Neural crest cell (in vitro differentiated cells): ENCODE data around the gene ERF. TPM values are rescaled to one million over a fixed set of nuclear protein-coding genes. Genes with fewer than 3 reads are reported as not detected.

Experiments
- DNase-seq: peaks from one replicate; pipeline ENCODE4 v3.0.0; 2021; ENCODE audit warnings: low read depth, mixed read lengths, low spot score
- H3K27ac Mint-ChIP-seq: one replicate; pipeline ENCODE4 v1.8.0; 2021; ENCODE audit warnings: mild to moderate bottlenecking, mixed read lengths; ENCODE audit not compliant: unreplicated experiment
- H3K27me3 Mint-ChIP-seq: 2 replicates; pipeline ENCODE4 v1.8.0; 2021; ENCODE audit warnings: low read depth, mild to moderate bottlenecking, mixed read lengths
- H3K36me3 Mint-ChIP-seq: 2 replicates; pipeline ENCODE4 v1.8.0; 2021; ENCODE audit warnings: low read depth, mild to moderate bottlenecking, mixed read lengths
- H3K4me1 Mint-ChIP-seq: 2 replicates; pipeline ENCODE4 v1.8.0; 2021; ENCODE audit warnings: mixed read lengths
- H3K4me3 Mint-ChIP-seq: one replicate; pipeline ENCODE4 v1.8.0; 2021; ENCODE audit warnings: mild to moderate bottlenecking, mixed read lengths
- H3K9me3 Mint-ChIP-seq: 2 replicates; pipeline ENCODE4 v1.8.0; 2021; ENCODE audit warnings: mixed read lengths
- CTCF ChIP-seq: fragments of 200-600 bp; sonication (generic); conservative IDR thresholded peaks from 2 replicates; pipeline ENCODE4 v1.5.0; 2021; ENCODE audit warnings: antibody characterized with exemption, mild to moderate bottlenecking
- total RNA-seq: library from RNA; stranded (reverse); gene quantifications from 2 replicates; pipeline ENCODE4 v1.2.1, GENCODE V29; 2021

ERF gene
- total RNA-seq, 1 donor from 2014 or later = 102 TPM

DNA sequence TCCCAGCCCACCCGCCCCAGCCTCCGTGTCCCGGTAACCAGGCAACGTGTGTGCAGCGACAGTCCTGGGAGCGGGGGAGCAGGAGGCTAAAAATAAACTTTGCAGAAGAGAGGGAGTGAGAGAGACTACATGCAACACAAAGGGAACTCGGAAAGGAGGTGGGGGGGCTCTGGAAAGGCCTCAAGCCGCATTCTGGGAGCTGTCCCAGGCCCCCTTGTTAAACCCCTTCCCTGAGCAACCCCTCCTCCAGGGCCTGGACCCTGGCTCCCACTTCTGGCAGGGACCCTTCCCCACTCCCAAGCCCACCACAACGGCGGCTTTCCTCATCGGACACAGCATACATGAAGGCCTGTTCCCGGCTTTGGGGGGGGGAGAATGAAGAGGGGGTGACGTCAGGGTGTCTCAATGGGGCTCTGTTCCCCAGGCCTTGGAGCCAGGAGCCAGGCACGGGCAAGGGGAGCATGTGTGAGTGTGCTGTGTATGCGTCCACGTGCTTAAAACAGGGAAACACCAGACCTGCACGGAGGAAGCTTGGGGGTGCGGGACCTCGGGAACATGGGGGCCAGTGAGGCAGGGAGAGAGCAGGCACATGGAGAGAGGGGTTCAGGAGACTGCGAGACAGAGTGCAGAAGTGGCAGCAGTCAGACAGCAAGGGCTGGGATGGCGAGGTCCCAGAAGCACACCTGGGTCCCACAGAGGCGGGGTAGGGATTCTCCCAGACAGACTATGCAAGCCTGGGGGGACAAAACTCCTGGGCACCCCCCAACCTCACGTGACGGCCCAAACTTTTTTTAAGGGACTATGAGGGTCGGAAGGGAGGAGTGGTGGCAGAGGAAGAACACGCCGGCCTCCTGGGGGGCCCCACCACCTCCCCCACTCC lies 2.3 kb downstream of the ERF start:
- no peak for TF ChIP-seq CTCF
- H3K9me3 Mint-ChIP-seq = no peaks in the 10 kb centered on the region
- peaks cover 7% of the 10 kb centered on the region for H3K27me3 Mint-ChIP-seq
- peak overlapping the region; percentile 98 for H3K4me3 Mint-ChIP-seq
- peak overlapping the region; percentile 97 for H3K27ac Mint-ChIP-seq
- H3K36me3 Mint-ChIP-seq = peaks cover 2% of the 10 kb centered on the region
- peak; percentile 33 for DNase-seq
- peaks cover 35% of the 10 kb centered on the region for H3K4me1 Mint-ChIP-seq

- Mint-ChIP-seq H3K36me3 (peaks cover 2% of the 10 kb centered on the region), H3K9me3 (no peaks in the 10 kb centered on the region), H3K27me3 (peaks cover 7% of the 10 kb centered on the region), H3K4me1 (peaks cover 34% of the 10 kb centered on the region), H3K4me3 (peak overlapping the region; percentile 98), H3K27ac (peak overlapping the region; percentile 91)
- TF ChIP-seq CTCF = no peak
- no peak for DNase-seq
Measured at GRCh38 chr19:42251572-42252358, 3.2 kb downstream of the ERF start.

GRCh38 chr19:42250666-42251531 lies 4.0 kb downstream of the ERF start:
- peaks cover 4% of the 10 kb centered on the region for H3K27me3 Mint-ChIP-seq
- H3K4me3 Mint-ChIP-seq = peak overlapping the region; percentile 84
- TF ChIP-seq CTCF = no peak
- DNase-seq = no peak
- H3K9me3 Mint-ChIP-seq = no peaks in the 10 kb centered on the region
- H3K4me1 Mint-ChIP-seq = peaks cover 34% of the 10 kb centered on the region
- peaks cover 2% of the 10 kb centered on the region for H3K36me3 Mint-ChIP-seq
- peak overlapping the region; percentile 50 for H3K27ac Mint-ChIP-seq

GRCh38 chr19:42250183-42250665 lies 4.7 kb downstream of the ERF start:
- no peak for TF ChIP-seq CTCF
- Mint-ChIP-seq H3K27me3 (peaks cover 7% of the 10 kb centered on the region), H3K9me3 (no peaks in the 10 kb centered on the region), H3K27ac (peak overlapping the region; percentile 27), H3K4me1 (peaks cover 36% of the 10 kb centered on the region), H3K36me3 (peaks cover 2% of the 10 kb centered on the region), H3K4me3 (peak overlapping the region; percentile 84)
- DNase-seq = no peak

GRCh38 chr19:42249769-42250168 lies 5.2 kb downstream of the ERF start:
- Mint-ChIP-seq H3K27me3 (peaks cover 10% of the 10 kb centered on the region), H3K4me3 (peak overlapping the region; percentile 84), H3K9me3 (no peaks in the 10 kb centered on the region), H3K4me1 (peaks cover 41% of the 10 kb centered on the region), H3K27ac (peak overlapping the region; percentile 27), H3K36me3 (peaks cover 2% of the 10 kb centered on the region)
- DNase-seq = no peak
- no peak for TF ChIP-seq CTCF
